Measurements from ENCODE around the gene PRRT3.

The PRRT3 gene

GRCh38 chr3:9951962-9952805, at the start of gene PRRT3:
Gene PRRT3, minus strand, starts transcription at chr3:9952408. Its CDS starts 2,293 bp downstream, at chr3:9950115.
- peak; percentile 57 for DNase-seq

DNA sequence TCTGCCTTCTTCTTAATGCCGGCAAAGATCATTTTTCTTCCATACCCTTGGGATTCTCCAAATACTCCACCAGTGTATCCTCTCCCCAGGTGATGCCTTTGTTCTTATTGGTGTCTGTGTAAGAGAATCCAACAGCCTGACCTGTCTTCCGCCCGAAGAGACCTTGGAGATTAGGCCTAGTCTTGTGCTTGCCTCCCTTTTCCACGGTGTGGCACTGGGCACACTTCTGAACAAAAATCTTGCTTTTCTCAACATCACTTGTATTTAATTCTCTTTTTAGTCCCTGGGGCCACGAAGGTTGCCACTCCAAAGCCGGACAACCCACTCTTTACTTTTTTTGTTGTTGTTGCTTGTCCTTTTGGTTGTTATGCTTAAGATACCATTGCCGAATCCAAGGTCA, 48.5 kb upstream of the PRRT3 start:
- no peak for DNase-seq

GRCh38 chr3:9994086-9994844, 42.1 kb upstream of the PRRT3 start:
- no peak for DNase-seq

- DNase-seq = no peak
Observed at GRCh38 chr3:9986230-9986725, 34.1 kb upstream of the PRRT3 start.

- DNase-seq = no peak
Observed at GRCh38 chr3:9980251-9980650, 28.0 kb upstream of the PRRT3 start.

DNA sequence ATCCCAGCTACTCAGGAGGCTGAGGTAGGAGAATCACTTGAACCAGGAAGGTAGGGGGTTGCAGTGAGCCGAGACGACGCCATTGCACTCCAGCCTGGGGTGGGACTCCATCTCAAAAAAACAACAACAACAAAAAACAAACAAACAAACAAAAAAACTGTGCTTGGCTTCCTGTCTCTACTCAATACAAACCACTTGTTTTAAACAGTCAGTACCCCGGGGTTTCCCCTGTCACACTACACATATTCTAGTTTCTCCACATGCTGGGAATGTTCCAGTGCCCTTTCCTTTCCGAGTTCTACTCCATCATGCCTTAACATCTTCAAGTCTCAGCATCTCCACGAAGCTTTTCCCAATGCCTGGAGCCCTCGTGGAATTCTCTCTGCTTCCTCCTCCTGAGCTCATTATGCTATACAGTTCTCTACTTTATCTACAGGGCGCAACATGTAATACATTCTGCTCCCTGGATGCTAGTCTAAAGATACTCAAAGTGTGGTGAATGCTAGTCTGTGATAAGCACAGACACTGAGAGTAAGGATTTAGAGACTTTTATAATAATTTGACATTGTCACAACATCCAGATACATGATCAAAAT, 26.6 kb upstream of the PRRT3 start:
- no peak for DNase-seq

- DNase-seq = peak; percentile 85
Observed at GRCh38 chr3:9976721-9977709, 24.8 kb upstream of the PRRT3 start.

GRCh38 chr3:9970020-9970652, 17.9 kb upstream of the PRRT3 start:
- DNase-seq = no peak

DNA sequence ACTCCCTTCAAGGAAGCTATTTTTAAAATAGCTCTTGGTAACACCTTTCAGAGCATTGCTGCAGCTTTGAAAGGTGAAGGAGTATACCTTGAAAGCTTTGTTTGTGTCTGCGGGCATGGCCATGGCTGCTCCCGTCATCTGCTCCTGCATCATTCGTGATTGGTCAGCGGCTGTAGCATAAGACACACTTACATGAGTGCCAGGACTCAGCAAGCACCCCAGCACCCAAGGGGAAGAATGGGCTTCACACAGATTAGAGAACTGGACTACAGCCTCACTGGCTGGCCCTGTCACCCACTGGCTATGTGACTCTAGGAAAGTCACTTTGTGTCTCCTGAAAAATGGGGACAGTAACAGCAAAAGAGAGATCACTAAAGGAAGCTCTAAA, 17.4 kb upstream of the PRRT3 start:
- no peak for DNase-seq

DNA sequence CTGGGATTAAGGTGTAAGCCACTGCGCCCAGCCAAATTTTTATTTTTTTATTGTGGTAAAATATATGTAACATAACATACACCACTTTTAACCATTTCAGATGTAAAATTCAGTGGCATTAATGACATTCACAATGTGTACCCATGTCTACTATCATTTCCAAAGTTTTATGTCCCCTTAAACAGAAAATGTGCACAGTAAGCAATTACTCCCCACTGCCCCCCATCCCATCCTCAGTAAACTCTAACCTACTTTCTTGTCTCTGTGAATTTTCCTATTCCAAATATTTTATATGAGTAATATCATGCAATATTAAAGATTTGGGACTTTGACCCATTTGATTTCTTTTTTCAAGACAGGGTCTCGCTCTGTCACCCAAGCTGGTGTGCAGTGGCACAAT, 14.6 kb upstream of the PRRT3 start:
- DNase-seq = no peak

DNA sequence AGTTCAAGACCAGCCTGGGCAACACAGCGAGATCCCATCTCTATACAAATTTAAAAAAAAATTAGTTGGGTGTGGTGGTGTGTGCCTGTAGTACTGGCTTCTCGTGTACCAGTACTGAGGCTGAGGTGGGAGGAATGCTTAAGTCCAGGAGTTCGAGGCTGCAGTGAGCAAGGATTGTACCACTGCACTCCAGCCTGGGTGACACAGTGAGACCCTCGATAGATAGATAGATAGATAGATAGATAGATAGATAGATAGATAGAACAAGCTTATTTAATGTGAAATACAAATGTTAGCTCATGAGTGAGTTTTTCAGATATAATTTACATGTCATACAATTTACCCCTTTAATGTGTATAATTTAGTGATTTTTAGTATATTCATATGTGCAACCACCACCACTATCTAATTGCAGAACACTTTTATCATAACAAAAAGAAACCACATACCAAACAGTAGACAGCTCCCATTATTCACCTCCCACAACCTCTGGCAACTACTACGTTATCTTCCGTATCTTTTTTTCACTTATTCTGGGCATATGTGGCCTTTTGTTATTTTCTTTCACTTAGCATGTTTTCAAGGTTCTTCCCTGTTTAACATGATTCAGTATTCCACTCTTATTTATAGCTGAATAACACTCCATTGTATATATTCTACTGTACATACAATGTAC, 13.1 kb upstream of the PRRT3 start:
- no peak for DNase-seq

GRCh38 chr3:9957214-9957613, 5.0 kb upstream of the PRRT3 start:
- DNase-seq = no peak

GRCh38 chr3:9955611-9956352, 3.6 kb upstream of the PRRT3 start:
- no peak for DNase-seq

DNA sequence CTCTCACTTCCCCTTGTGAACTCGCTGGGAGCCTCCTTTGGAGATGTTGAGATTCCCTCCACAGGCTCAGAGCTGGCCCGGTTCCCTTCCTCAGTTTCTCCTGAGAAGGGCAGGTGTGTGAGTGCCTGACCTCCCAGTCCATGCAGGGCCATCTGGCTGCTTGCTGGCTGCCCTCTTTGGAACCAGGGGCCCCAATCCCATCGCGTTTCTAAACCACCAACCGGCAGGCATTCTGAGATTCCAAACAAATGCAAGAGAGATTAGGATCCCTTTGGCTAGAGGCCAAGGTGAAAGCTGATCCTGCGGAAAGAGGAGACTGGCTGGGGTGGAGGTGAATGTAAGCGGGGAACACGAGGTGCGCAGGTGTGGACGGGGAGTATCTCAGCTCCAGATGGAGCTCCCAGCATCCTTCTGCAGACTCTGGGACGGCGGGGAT, 2.9 kb upstream of the PRRT3 start:
- DNase-seq = no peak

DNA sequence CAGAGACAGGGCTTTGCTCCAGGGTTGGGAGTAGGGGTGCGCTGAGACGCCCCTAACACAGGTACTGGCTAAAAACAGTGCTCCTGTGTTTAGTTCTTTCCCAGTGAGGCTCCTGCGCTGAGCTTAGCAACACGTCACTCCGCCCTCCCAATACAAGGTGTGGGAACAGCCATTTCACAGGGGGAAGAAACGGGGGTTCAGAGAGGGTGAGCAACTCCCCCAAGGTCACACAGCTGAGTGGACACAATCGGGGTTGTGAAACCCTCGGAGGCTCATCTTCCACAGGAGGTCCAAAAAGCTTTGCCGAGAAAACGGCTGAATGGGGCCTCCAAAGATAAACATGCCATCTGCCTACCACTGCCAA, 628 bp downstream of the PRRT3 start:
- DNase-seq = peak; percentile 15

- peak; percentile 16 for DNase-seq
Observed at GRCh38 chr3:9951126-9951525, 1.1 kb downstream of the PRRT3 start.

GRCh38 chr3:9949626-9950025, 2.6 kb downstream of the PRRT3 start:
- no peak for DNase-seq

DNA sequence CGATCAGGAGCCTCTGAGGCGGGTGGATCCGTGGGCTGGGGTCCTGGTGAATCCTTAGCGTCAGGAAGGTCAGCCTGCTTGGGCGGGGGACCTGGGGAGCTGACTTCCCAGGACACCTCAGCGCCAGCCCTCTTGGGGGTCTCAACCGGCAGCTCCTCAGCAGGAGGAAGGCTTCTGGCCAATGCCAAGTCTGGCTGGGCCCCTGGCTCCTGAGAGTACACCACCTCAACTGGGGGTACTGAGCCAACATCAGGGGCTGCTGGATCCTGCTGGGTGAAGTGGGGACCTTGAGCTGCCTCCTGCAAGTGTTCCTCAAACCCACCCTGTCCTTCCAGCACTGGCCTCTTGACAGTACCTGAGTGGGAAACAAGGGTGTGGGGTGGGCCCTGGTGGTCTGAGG, 3.1 kb downstream of the PRRT3 start:
- no peak for DNase-seq

- no peak for DNase-seq
Observed at GRCh38 chr3:9948586-9948985, 3.6 kb downstream of the PRRT3 start.

All from activated CD4-positive, alpha-beta T cell treated with anti-CD3 and anti-CD28 coated beads, Interleukin-2, amount 50 U/mL, for 16 hours (primary cell).